ENCODE data around the gene STARD3NL.
A peak's percentile ranks its signal among the peaks of the same experiment; 100 is the strongest.
"Not testable (repeated sequence)": the region's sequence is repeated elsewhere in the genome, so short reads cannot be mapped to it uniquely, and the experiment has no call there.

The STARD3NL gene

GRCh38 chr7:38224392-38224791 is 46.3 kb downstream of the STARD3NL start:
- no peak for DNase-seq

DNA sequence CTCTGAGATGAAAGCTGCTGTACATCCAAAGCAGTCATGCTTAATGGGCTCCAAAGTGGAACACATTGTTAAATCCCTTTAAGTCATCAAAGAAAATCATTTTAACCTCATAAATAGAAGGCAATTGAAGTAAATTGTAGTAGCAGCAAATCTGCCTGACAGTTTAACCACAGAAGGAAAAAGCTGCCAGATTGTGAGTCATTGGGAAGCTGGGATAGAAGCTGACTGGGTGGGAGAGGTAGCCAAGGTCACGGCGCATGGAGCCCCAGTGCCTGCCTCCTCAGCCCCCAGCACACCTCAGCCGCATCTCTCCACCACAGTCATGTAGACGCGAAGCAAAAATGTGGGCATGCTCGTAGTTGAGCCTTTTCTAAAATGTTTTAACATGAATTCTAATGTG is 51.3 kb downstream of the STARD3NL start:
- no peak for DNase-seq

- DNase-seq, result no peak
Observed at GRCh38 chr7:38229884-38230642, 52.0 kb downstream of the STARD3NL start.

DNA sequence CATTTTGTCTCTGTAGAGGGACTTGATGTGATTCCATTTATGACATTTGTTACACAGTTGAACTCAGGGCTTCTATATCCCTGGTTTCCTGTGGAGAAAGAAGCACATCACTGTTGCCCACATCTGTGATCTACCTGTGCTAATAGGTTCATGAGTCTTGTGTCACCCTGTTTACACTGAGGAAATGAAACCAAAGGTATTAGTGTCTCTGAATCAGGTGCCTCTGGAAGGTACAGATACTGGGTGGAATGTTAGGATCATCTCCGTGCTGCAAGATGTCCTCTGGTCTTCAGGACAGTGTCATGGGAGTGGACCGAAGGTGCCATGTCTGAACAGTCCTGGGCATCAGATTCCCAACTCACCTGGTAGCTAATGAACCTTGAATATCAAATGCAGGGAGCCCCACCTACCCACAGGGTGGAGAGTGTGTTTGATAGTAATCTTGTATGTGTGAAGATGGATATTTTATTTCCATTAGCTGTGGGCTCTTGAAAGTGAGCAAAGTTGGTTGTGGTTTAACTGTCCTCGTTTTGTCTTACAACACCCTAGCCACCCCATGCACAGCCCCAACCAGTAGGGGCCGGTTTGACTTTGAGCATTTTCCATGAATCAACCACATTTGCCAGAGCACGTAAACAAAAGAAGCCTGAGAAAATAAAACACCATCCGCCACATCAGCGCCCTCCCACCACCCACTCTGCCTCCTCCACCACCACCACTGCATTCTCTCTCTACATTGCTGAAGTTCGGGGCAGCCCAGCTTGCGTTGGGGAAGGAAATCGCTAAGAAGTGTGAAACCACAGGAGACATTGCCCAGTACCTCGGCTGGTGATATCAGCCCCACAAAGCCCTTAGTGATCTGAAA is 54.7 kb downstream of the STARD3NL start:
- DNase-seq, result peak; percentile 85

DNA sequence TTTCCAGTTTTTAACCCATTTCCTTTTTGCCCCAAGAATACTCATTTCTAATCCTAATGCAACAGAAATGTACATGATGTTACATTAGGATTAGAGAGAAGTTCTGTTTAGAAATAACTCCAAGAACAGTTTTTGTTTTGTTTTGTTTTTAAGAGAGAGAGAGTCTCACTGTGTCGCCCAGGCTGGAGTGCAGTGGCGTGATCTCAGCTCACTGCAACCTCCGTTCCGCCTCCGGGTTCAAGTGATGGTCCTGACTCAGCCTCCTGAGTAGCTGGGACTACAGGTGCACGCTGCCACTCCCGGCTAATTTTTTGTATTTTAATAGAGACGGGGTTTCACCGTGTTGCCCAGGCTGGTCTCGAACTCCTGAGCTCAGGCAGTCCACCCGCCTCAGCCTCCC is 56.7 kb downstream of the STARD3NL start:
- not testable (repeated sequence) for DNase-seq

GRCh38 chr7:38235606-38236005 is 57.6 kb downstream of the STARD3NL start:
- DNase-seq, result no peak

GRCh38 chr7:38239129-38239528 is 61.1 kb downstream of the STARD3NL start:
- not testable (repeated sequence) for DNase-seq

GRCh38 chr7:38241071-38241470 is 63.0 kb downstream of the STARD3NL start:
- DNase-seq, result no peak

- DNase-seq, result no peak
Observed at GRCh38 chr7:38242814-38243213, 64.8 kb downstream of the STARD3NL start.

GRCh38 chr7:38243345-38243744 is 65.3 kb downstream of the STARD3NL start:
- not testable (repeated sequence) for DNase-seq

DNA sequence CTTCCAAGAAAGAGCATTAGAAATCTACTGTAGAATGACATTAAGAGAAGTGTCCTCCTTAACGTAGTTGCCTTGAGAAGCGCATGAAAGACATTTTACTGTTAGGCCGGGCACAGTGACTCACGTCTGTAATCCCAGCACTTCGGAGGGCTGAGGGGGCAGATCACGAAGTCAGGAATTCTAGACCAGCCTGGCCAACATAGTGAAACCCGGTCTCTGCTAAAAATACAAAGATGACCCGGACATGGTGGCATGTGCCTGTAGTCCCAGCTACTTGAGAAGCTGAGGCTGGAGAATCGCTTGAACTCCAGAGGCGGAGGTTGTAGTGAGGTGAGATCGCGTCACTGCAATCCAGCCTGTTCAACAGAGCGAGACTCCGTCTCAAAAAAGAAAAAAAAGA is 66.5 kb downstream of the STARD3NL start:
- no peak for DNase-seq

- no peak for DNase-seq
Observed at GRCh38 chr7:38245409-38245977, 67.4 kb downstream of the STARD3NL start.

GRCh38 chr7:38248069-38248567 is 70.1 kb downstream of the STARD3NL start:
- DNase-seq, result no peak

DNA sequence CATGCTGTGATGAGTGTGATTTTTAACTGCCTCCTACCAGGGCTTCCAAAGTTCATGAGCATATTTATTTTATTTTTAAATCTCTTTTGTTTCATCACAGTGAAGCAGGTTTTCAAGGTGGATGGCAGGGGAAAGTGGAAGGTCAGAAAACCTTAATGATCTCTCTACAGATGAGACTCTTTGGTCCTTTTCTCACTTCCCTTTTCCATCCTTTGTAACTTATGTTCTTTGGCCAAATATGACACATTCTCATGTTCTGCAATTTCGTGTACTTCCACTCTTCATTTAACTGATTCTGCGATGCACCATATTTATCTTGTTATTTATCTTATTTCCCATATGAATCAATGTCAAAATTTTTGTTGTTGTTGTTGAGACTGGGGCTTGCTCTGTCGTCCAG is 71.8 kb downstream of the STARD3NL start:
- not testable (repeated sequence) for DNase-seq

GRCh38 chr7:38257350-38257677 is 79.3 kb downstream of the STARD3NL start:
- DNase-seq, result no peak

- not testable (repeated sequence) for DNase-seq
Observed at GRCh38 chr7:38259157-38259556, 81.1 kb downstream of the STARD3NL start.

- DNase-seq, result not testable (repeated sequence)
Observed at GRCh38 chr7:38261601-38262000, 83.6 kb downstream of the STARD3NL start.

DNA sequence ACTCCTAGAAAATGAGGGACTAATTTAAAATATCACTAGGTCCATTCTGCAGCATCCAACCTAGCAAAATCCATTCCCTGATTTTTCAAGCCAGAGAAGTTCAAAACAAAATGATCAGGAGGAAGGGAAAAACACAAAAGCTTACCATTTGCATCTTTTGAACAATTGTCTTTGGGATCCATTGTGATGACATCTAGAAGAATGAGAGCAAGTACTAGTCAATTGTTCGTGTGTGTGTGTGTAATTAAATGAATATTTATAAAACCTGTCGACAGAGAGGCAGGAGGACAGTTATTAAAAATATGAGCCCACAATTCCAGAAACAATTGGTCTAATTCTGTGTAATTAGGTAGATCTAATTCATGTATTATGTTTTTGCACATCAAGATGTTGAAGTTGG is 84.0 kb downstream of the STARD3NL start:
- DNase-seq, result not testable (repeated sequence)

GRCh38 chr7:38262545-38262944 is 84.5 kb downstream of the STARD3NL start:
- no peak for DNase-seq

- not testable (repeated sequence) for DNase-seq
Observed at GRCh38 chr7:38263274-38263673, 85.2 kb downstream of the STARD3NL start.

GRCh38 chr7:38264602-38265001 is 86.6 kb downstream of the STARD3NL start:
- not testable (repeated sequence) for DNase-seq

GRCh38 chr7:38265958-38266357 is 87.9 kb downstream of the STARD3NL start:
- DNase-seq, result not testable (repeated sequence)

DNA sequence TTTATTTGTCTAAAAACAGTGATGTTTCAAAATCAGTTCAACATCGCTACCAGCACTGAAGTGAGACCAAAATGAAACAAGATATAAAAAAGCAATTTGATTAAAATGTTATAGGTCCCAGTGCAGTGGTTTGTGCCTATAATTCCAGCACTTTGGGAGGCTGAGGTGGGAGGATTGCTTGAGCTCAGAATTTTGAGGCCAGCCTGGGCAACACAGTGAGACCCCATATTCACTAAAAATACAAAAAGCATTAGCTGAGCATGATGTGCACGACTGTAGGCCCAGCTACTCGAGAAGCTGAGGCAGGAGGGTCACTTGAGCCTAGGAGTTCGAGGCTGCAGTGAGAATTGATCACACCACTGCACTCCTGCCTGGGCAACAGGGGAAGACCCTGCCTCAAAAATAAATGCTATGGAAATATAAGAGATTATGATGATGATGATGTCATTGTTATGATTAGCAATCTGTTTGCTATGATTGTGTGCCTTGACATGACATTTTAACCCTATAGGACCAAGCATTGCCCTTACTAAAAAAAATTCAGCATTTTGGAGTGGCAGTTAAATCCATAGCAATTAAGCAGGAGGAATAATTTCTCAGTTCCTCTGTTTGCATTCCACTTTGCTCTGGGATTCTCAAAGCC is 91.8 kb downstream of the STARD3NL start:
- not testable (repeated sequence) for DNase-seq

All from activated CD8-positive, alpha-beta memory T cell treated with anti-CD3 and anti-CD28 coated beads for 24 hours (primary cell).